ENCODE measurements around the gene ADRA2C.
"Not testable (repeated sequence)": the region's sequence is repeated elsewhere in the genome, so short reads cannot be mapped to it uniquely, and the experiment has no call there.

ADRA2C gene

DNA sequence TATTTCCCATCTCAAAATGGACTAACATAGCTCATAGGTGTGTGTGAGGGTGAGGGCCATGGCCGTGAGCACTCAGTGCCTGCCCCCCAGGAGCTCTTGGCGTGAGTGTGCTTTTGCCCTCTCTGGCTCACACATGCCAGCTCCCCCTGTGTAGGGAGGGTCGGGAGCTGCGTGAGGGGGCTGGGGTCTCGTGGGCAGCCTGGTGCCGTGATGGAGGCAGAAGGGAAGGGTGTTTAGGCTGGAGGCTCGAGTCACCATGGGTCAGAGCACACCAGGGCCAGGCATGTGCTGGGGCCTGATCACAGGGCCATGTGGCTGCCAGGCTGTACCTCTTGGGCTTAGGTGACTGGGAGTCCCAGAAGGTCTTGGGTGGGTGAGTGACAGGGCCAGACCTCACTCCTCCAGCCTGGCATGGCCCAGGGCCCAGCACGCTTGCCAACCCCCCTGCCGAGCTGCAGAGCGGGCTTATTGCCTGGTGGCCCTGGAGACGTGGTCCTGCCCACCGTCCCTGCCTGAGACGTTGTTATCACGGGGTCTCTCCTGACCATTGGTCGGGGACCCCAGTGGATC lies 44.0 kb downstream of the ADRA2C start:
- Mint-ChIP-seq H3K9me3 (no peaks in the 10 kb centered on the region), H3K27me3 (peaks cover 6% of the 10 kb centered on the region), H3K27ac (no peak overlapping the region), H3K36me3 (ENCODE audit: low read depth) (no peaks in the 10 kb centered on the region), H3K4me1 (ENCODE audit: low read depth) (no peaks in the 10 kb centered on the region), H3K4me3 (no peak overlapping the region)
- intact Hi-C loops (cut with micrococcal nuclease) = no loop called here

- H3K27me3 Mint-ChIP-seq = peaks cover 6% of the 10 kb centered on the region
- no peaks in the 10 kb centered on the region for H3K4me1 Mint-ChIP-seq (ENCODE audit: low read depth)
- intact Hi-C loops (cut with micrococcal nuclease) = no loop called here
- no peaks in the 10 kb centered on the region for H3K9me3 Mint-ChIP-seq
- H3K36me3 Mint-ChIP-seq (ENCODE audit: low read depth) = no peaks in the 10 kb centered on the region
- no peak overlapping the region for H3K4me3 Mint-ChIP-seq
- no peak overlapping the region for H3K27ac Mint-ChIP-seq
Observed at GRCh38 chr4:3810796-3811485, 44.8 kb downstream of the ADRA2C start.

GRCh38 chr4:3811621-3812020 lies 45.4 kb downstream of the ADRA2C start:
- intact Hi-C loops (cut with micrococcal nuclease) = no loop called here
- Mint-ChIP-seq H3K36me3 (ENCODE audit: low read depth) (no peaks in the 10 kb centered on the region), H3K4me3 (no peak overlapping the region), H3K27me3 (peaks cover 6% of the 10 kb centered on the region), H3K27ac (no peak overlapping the region), H3K4me1 (ENCODE audit: low read depth) (no peaks in the 10 kb centered on the region), H3K9me3 (no peaks in the 10 kb centered on the region)

DNA sequence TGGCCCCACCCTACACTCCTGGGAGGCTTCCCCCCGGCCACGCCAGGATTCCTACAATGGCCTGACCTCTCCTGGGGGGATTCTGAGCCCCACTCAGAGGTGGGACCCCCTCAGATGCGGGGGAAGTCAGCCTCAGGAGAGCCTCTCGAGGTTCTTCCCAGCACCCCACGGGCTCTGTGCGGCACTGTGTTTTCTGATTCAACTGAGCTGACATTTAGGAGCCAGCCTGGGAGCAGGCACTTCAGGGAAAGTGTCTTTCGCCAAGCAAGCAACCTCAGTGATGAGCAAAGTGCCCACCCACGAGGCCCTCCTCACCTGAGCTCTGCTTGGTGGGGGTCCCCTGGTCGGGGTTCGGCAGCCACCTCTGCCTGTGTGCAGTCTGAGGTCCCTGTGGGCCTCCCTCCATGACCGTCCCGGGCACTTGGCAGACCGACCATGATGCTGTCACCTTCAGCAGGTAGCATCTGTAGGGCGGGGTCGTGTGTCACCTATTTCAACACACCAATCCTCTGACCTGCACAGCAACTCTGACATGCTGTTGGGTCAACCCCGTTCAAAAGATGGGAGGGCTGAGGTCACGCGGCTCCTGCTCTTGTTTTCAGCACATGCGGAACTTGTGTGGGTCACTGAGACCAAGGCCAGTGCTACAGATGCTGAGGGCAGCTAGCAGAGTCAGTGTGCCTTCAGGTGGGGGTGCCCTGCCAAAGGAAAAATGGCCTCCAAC lies 46.2 kb downstream of the ADRA2C start:
- H3K27me3 Mint-ChIP-seq = peaks cover 5% of the 10 kb centered on the region
- H3K27ac Mint-ChIP-seq = no peak overlapping the region
- H3K9me3 Mint-ChIP-seq = no peaks in the 10 kb centered on the region

DNA sequence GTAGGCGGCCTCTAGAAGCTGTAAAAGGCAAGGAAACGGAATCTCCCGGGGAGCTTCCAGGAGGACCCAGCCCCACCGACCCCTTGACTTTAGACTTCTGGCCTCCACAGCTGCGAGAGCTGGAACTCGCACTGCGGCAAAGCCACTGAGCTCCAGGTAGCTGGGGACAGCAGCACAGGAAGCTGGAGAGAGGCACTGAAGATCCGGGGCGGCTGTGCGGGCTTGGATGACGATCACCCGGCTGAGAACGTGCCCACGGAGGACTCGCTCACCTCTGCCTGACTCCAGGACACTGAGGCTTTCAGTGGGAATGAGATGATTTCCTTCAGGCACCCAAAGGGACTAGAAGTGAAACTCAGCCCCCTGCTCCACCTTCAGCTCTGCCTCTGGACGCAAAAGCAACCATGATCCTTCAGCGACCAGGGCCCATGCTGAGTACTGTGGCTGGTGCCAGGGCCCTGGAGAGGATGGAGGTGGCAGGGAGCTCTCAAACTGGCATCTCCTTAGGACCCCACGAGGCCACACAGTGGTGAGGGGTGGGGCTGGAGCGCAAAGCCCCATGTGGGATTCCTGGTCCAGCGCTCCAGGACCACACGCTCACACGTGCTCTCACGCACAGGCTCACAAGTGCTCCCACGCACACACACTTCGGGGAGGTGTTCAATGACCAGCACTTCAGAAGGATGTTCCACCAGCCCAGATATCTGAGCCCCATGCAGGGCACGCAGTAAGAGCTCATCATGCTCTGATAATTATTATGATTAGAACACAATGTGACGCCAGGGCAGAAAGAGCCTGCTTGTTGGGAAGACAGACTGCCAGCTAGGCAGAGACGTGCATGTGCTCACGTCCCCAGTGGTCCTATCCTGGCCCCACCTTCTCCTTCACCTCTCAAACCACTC lies 47.2 kb downstream of the ADRA2C start:
- Mint-ChIP-seq H3K4me1 (ENCODE audit: low read depth) (no peaks in the 10 kb centered on the region), H3K4me3 (no peak overlapping the region), H3K27me3 (peaks cover 1% of the 10 kb centered on the region), H3K9me3 (no peaks in the 10 kb centered on the region), H3K27ac (no peak overlapping the region), H3K36me3 (ENCODE audit: low read depth) (no peaks in the 10 kb centered on the region)
- intact Hi-C loops (cut with micrococcal nuclease) = no loop called here

More for the DNA sequence above, 46.2 kb downstream of the ADRA2C start:
- no peak overlapping the region for H3K4me3 Mint-ChIP-seq
- H3K36me3 Mint-ChIP-seq (ENCODE audit: low read depth) = no peaks in the 10 kb centered on the region
- intact Hi-C loops (cut with micrococcal nuclease) = no loop called here
- no peaks in the 10 kb centered on the region for H3K4me1 Mint-ChIP-seq (ENCODE audit: low read depth)

DNA sequence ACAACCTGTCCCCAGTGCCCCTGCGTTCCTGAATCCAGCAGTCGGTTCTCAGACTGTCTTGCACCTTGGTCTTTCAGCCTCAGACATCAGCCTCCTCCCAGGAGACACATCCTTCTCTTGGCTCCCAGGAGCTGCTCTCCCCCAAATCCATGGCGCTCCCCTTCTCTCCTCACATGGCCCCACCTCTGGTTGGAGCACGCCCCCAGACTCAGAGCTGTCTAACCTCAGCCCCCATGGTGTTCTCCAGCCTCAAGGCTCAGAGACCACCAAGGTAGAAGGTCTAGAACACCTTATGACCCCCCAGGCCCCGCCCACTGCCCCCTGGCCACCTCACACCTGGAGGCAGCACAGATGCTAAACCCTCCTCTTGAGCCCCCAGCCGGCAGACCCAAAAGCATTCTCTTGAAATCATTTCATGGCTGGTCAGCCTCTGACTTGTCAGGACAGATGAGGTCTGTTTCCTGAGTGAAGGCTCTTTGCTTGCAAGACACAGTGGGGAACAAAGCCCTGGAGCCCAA lies 47.9 kb downstream of the ADRA2C start:
- Mint-ChIP-seq H3K9me3 (no peaks in the 10 kb centered on the region), H3K4me1 (ENCODE audit: low read depth) (no peaks in the 10 kb centered on the region), H3K27me3 (peaks cover 1% of the 10 kb centered on the region), H3K27ac (no peak overlapping the region), H3K36me3 (ENCODE audit: low read depth) (no peaks in the 10 kb centered on the region), H3K4me3 (no peak overlapping the region)
- intact Hi-C loops (cut with micrococcal nuclease) = no loop called here

DNA sequence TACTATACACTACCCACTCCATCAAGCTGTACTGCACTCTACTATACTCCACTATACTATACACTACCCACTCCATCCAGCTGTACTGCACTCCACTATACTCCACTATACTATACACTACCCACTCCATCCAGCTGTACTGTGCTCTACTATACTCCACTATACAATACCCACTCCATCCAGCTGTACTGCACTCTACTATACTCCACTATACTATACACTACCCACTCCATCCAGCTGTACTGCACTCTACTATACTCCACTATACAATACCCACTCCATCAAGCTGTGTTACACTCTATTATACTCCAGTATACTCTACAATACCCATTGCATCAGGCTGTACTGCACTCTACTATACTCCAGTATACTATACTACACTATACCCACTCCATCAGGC lies 48.7 kb downstream of the ADRA2C start:
- H3K4me3 Mint-ChIP-seq; H3K36me3 Mint-ChIP-seq (ENCODE audit: low read depth); H3K27ac Mint-ChIP-seq; H3K9me3 Mint-ChIP-seq; H3K27me3 Mint-ChIP-seq; intact Hi-C loops (cut with micrococcal nuclease); H3K4me1 Mint-ChIP-seq (ENCODE audit: low read depth): not testable (repeated sequence)

GRCh38 chr4:3816256-3816825 lies 50.2 kb downstream of the ADRA2C start:
- Mint-ChIP-seq H3K27ac (no peak overlapping the region), H3K9me3 (no peaks in the 10 kb centered on the region), H3K4me3 (no peak overlapping the region), H3K27me3 (no peaks in the 10 kb centered on the region), H3K4me1 (ENCODE audit: low read depth) (no peaks in the 10 kb centered on the region), H3K36me3 (ENCODE audit: low read depth) (no peaks in the 10 kb centered on the region)
- intact Hi-C loops (cut with micrococcal nuclease) = no loop called here

DNA sequence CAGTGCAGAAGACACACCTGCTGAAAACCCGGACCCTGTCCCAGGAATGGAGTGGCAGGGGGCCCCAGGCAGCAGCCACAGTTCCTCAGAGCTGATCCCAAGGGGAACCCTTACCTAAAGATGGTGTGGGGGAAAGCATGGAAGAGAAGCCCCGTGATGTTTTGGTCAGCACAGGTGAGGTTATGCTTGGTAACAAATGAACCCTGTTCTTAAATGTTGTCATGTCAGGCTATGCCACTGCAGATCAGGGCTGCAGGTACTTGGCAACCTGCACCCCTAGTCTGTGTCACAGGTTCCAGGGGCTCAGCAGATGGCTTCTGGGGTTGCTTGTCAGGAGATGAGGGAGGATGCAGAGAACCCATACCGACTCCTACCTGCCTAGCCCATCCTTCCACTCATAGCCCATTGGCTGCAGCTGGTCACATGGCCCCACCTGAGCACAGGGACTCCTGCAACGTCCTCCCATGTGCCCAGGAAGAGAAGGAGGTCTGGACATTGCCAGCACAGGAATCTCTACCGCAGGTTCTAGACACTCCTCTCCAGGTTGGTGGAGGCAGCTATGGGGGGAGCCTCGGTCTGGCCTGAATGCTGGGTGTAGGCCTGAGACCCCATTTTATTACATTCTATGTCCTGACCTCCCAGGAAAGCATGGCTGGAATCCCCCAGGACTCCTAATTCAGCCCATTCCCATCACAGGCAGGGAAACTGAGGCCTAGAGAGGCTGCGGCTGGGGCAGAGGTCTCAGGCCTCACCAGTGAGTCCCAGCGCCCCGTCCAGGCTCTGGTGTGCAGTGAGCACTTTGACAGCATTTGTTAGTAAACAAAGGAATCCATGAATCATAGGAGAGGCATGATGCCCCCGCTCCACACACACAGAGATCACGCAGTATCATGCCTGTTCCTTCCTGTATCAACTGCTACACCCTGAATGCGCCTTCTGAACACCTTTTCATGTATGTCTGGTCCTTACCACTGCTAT lies 51.1 kb downstream of the ADRA2C start:
- intact Hi-C loops (cut with micrococcal nuclease) = no loop called here
- H3K4me1 Mint-ChIP-seq (ENCODE audit: low read depth) = no peaks in the 10 kb centered on the region
- no peak overlapping the region for H3K4me3 Mint-ChIP-seq
- H3K27ac Mint-ChIP-seq = no peak overlapping the region
- H3K36me3 Mint-ChIP-seq (ENCODE audit: low read depth) = no peaks in the 10 kb centered on the region
- no peaks in the 10 kb centered on the region for H3K27me3 Mint-ChIP-seq
- H3K9me3 Mint-ChIP-seq = no peaks in the 10 kb centered on the region
